Panc1 (cell line): Measurements from ENCODE around the gene MSLN. TPM values are rescaled to one million over a fixed set of nuclear protein-coding genes. Genes with fewer than 3 reads are reported as not detected.

Experiments
- ATAC-seq: fragments of 200-7000 bp; cut with Tn5 transposase; 2 replicates; pipeline ENCODE4 v1.9.1; 2020; ENCODE audit warnings: mild to moderate bottlenecking, moderate library complexity
- BruUV-seq: library from RNA; stranded (reverse); fragments of 400-500 nt; replicated peaks from 2 replicates; lab custom pipeline; 2021; lab: Mats Ljungman, UMichigan
- CTCF ChIA-PET: fragments of 300-600 bp; sonication (Branson Sonifier 250); formaldehyde crosslinking; loops from one replicate; lab custom pipeline; 2022; ENCODE audit warnings: antibody characterized with exemption; lab: Charles Lee
- POLR2A ChIA-PET: fragments of 300-600 bp; sonication (Branson Sonifier 250); formaldehyde crosslinking; loops from one replicate; lab custom pipeline; 2022; ENCODE audit warnings: antibody characterized with exemption; lab: Charles Lee
- DNase-seq: peaks from one replicate; pipeline ENCODE4 v3.0.0-alpha.2; 2010; ENCODE audit warnings: low read depth, low spot score
- H3K27ac ChIP-seq: 2 replicates; pipeline ENCODE4 v1.5.1; 2011; ENCODE audit warnings: mild to moderate bottlenecking, low read length, inconsistent platforms
- H3K27me3 ChIP-seq: fragments of 200-500 bp; sonication (Bioruptor generic); 2 replicates; pipeline ENCODE4 v1.6.0; 2014; ENCODE audit warnings: low read length, inconsistent platforms; ENCODE audit not compliant: control insufficient read depth, insufficient read depth
- H3K36me3 ChIP-seq: fragments of 200-500 bp; sonication (Bioruptor generic); 2 replicates; pipeline ENCODE4 v1.5.1; 2014; ENCODE audit warnings: inconsistent platforms, mild to moderate bottlenecking, low read length, moderate library complexity; ENCODE audit not compliant: control insufficient read depth, insufficient read depth
- H3K4me1 ChIP-seq: 2 replicates; pipeline ENCODE4 v1.5.1; 2011; ENCODE audit warnings: inconsistent platforms, mild to moderate bottlenecking, low read length, moderate library complexity; ENCODE audit not compliant: control insufficient read depth, insufficient read depth
- H3K4me3 ChIP-seq, 2 experiments: 2 replicates each; pipeline ENCODE4 v1.5.1; 2011 to 2012; ENCODE audit warnings: low read depth in 2 of 2, low read length in 2 of 2, mild to moderate bottlenecking in 2 of 2, inconsistent platforms in 1 of 2, moderate library complexity in 1 of 2
- H3K9me3 ChIP-seq: fragments of 200-500 bp; sonication (Bioruptor generic); 2 replicates; pipeline ENCODE4 v1.5.1; 2014; ENCODE audit warnings: low read depth, mild to moderate bottlenecking, inconsistent platforms, low read length, moderate library complexity; ENCODE audit not compliant: control insufficient read depth, insufficient read depth
- POLR2AphosphoS5 ChIP-seq: IDR thresholded peaks from 2 replicates; pipeline ENCODE4 v1.6.1; 2012; ENCODE audit warnings: mild to moderate bottlenecking, low read depth, low read length, moderate library complexity
- REST ChIP-seq, 2 experiments: IDR thresholded peaks; 2 replicates each; pipeline ENCODE4 v1.6.1; 2011 to 2012; ENCODE audit warnings: low read depth in 2 of 2, control low read depth in 1 of 2, low read length in 1 of 2, mild to moderate bottlenecking in 1 of 2, moderate library complexity in 1 of 2; ENCODE audit not compliant: insufficient read depth in 1 of 2
- SIN3A ChIP-seq: IDR thresholded peaks from 2 replicates; pipeline ENCODE4 v1.6.1; 2012; ENCODE audit warnings: low read depth, mild to moderate bottlenecking, low read length, moderate library complexity, borderline replicate concordance; ENCODE audit not compliant: insufficient read depth
- TCF7L2 ChIP-seq: IDR thresholded peaks from 2 replicates; pipeline ENCODE4 v1.6.1; 2011; ENCODE audit warnings: mild to moderate bottlenecking, low read depth, low read length, inconsistent platforms
- in situ Hi-C: cut with HindIII; loops from 2 replicates; pipeline ENCODE4 v1.10.0; 2016; ENCODE audit warnings: low sequenced_read_pairs, low pct_unique_long_range_greater_than_20kb
- intact Hi-C: fragments of 100-400 bp; cut with micrococcal nuclease; formaldehyde crosslinking; loops from one replicate; pipeline ENCODE4 v1.10.0; 2022; ENCODE audit not compliant: unreplicated experiment
- microRNA-seq: library from miRNA; unstranded; fragments of <30 nt; microRNA quantifications from one replicate; pipeline ENCODE4 v1.1.0, GENCODE V29; 2020; ENCODE audit not compliant: unreplicated experiment
- total RNA-seq: library from RNA; stranded (reverse); gene quantifications from one replicate; pipeline ENCODE4 v1.2.1, GENCODE V29; 2021; ENCODE audit not compliant: unreplicated experiment
- TF ChIP-seq, protein P1 (sequence below): fragments of 450-650 bp; IDR thresholded peaks from 2 replicates; pipeline ENCODE4 v1.5.1; 2017; ENCODE audit warnings: mild to moderate bottlenecking

The MSLN gene
- total RNA-seq, 1 experiment from 2014 or later, result 1.1 TPM

DNA sequence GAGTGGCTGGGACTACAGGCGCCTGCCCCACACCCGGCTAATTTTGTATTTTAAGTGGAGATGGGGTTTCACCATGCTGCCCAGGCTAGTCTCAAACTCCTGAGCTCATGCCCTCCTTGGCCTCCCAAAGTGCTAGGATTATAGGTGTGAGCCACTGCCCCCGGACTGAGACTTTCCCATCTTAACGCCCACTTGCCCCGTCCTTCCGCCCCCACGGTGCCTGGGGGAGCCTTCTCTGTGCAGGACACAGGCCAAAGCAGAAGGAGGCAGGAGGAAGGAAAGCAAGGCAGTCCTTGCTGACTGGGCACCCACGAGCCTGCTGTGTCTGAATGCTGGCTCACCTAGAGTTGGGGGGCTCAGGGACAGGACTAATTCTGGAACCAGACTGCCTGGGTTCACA, 57.6 kb downstream of the MSLN start:
- peaks cover 4% of the 10 kb centered on the region; the same call in 1 of the 2 replicates for H3K4me1 ChIP-seq
- intact Hi-C loops, result no loop called here
- ChIA-PET POLR2A (no interaction called here), CTCF (no interaction called here)
- no peak for DNase-seq
- no peaks in the 10 kb centered on the region for H3K9me3 ChIP-seq
- in situ Hi-C loops, result no loop called here
- TF ChIP-seq TCF7L2, result no peak
- no peak for TF ChIP-seq POLR2AphosphoS5
- TF ChIP-seq, protein P1, sequence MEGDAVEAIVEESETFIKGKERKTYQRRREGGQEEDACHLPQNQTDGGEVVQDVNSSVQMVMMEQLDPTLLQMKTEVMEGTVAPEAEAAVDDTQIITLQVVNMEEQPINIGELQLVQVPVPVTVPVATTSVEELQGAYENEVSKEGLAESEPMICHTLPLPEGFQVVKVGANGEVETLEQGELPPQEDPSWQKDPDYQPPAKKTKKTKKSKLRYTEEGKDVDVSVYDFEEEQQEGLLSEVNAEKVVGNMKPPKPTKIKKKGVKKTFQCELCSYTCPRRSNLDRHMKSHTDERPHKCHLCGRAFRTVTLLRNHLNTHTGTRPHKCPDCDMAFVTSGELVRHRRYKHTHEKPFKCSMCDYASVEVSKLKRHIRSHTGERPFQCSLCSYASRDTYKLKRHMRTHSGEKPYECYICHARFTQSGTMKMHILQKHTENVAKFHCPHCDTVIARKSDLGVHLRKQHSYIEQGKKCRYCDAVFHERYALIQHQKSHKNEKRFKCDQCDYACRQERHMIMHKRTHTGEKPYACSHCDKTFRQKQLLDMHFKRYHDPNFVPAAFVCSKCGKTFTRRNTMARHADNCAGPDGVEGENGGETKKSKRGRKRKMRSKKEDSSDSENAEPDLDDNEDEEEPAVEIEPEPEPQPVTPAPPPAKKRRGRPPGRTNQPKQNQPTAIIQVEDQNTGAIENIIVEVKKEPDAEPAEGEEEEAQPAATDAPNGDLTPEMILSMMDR, result no peak
- TF ChIP-seq REST (IDR thresholded peaks at IDR 0.05; ENCODE audit: insufficient read depth in 1 of 2, low read depth in 2 of 2, low read length in 1 of 2), result no peak
- no peak for TF ChIP-seq SIN3A
- no peaks in the 10 kb centered on the region for H3K36me3 ChIP-seq
- no peak overlapping the region for H3K27ac ChIP-seq
- no peaks in the 10 kb centered on the region for H3K27me3 ChIP-seq
- no peak overlapping the region for H3K4me3 ChIP-seq
- BruUV-seq, result no TSS peak
- no peak for ATAC-seq

Small RNAs within 50 kb of the gene (microRNA-seq; reads per million reads assigned to microRNA genes)
- not detected for gene MIR662

Other genes with a start within 250 kb of the MSLN start
- 78.5 TPM for gene CAPN15, start 233.0 kb upstream of the MSLN start, total RNA-seq
- 2.2 TPM for gene PRR35, start 200.3 kb upstream of the MSLN start, total RNA-seq
- gene NHLRC4, start 193.7 kb upstream of the MSLN start, total RNA-seq, result 4.0 TPM
- gene PIGQ, start 190.8 kb upstream of the MSLN start, total RNA-seq, result 83.5 TPM
- 30.7 TPM for gene RAB40C, start 170.7 kb upstream of the MSLN start, total RNA-seq
- gene WFIKKN1, start 129.7 kb upstream of the MSLN start, total RNA-seq, result 2.0 TPM
- gene METTL26, start 124.4 kb upstream of the MSLN start, total RNA-seq, result 91.8 TPM
- gene MCRIP2, start 118.9 kb upstream of the MSLN start, total RNA-seq, result 91.6 TPM
- gene WDR90, start 111.4 kb upstream of the MSLN start, total RNA-seq, result 58.9 TPM
- gene RHOT2, start 92.6 kb upstream of the MSLN start, total RNA-seq, result 195 TPM
- 6.6 TPM for gene RHBDL1, start 85.1 kb upstream of the MSLN start, total RNA-seq
- gene STUB1, start 80.3 kb upstream of the MSLN start, total RNA-seq, result 217 TPM
- gene JMJD8, start 76.4 kb upstream of the MSLN start, total RNA-seq, result 73.9 TPM
- 17.9 TPM for gene WDR24, start 70.3 kb upstream of the MSLN start, total RNA-seq
- gene FBXL16, start 54.9 kb upstream of the MSLN start, total RNA-seq, result 28.0 TPM
- 407 TPM for gene METRN, start 45.6 kb upstream of the MSLN start, total RNA-seq
- 93.6 TPM for gene ANTKMT, start 39.6 kb upstream of the MSLN start, total RNA-seq
- gene CCDC78, start 34.3 kb upstream of the MSLN start, total RNA-seq, result 18.2 TPM
- 41.1 TPM for gene HAGHL, start 33.6 kb upstream of the MSLN start, total RNA-seq
- gene CIAO3, start 19.7 kb upstream of the MSLN start, total RNA-seq, result 34.0 TPM
- gene RPUSD1, start 27.6 kb downstream of the MSLN start, total RNA-seq, result 61.1 TPM
- 118 TPM for gene CHTF18, start 27.9 kb downstream of the MSLN start, total RNA-seq
- 0.23 TPM for gene GNG13, start 40.0 kb downstream of the MSLN start, total RNA-seq
- gene LMF1, start 210.2 kb downstream of the MSLN start, total RNA-seq, result 24.3 TPM
- gene SOX8, start 221.0 kb downstream of the MSLN start, total RNA-seq, result 1.8 TPM